NCI-H226 (cell line): ENCODE results near the gene KRTAP5-2.

ENCODE experiments used
- DNase-seq: peaks from one replicate; pipeline ENCODE4 v3.0.0-alpha.2; 2015

The KRTAP5-2 gene

GRCh38 chr11:1565904-1566247, 32.2 kb downstream of the KRTAP5-2 start:
- DNase-seq = no peak

GRCh38 chr11:1565173-1565903, 32.8 kb downstream of the KRTAP5-2 start:
- DNase-seq = no peak

DNA sequence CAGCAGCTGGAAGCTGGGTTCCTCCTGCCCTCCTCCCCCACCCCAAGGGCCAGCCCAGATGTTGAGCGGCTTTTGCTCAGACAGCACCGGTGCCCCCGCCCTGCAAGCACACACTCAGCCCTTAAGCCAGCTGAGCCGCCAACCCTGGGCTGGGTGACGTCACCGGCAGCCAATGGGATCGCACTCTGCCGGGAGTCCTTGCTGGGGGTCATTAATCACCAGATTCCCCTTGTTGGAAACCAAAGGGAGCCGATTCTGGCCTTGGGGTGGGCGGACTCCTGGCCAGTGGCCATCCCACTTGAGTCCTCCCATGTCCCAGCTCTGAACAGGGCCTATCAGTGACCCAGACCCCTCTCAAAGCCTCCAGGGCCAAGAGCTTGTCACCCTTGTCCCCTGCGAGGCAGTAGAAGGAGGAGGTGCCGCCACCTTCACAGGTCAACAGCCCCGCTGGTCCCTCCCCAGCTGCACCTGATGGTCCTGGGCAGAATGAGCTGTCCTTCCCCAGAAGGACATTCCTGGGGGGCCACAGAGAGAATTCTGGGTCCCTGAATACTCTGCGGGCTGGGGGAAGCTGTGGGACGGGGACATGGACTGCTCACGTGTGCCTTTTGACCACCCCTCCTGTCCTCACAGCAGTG, 33.4 kb downstream of the KRTAP5-2 start:
- DNase-seq = peak; percentile 85

GRCh38 chr11:1563697-1564534, 34.2 kb downstream of the KRTAP5-2 start:
- no peak for DNase-seq

DNA sequence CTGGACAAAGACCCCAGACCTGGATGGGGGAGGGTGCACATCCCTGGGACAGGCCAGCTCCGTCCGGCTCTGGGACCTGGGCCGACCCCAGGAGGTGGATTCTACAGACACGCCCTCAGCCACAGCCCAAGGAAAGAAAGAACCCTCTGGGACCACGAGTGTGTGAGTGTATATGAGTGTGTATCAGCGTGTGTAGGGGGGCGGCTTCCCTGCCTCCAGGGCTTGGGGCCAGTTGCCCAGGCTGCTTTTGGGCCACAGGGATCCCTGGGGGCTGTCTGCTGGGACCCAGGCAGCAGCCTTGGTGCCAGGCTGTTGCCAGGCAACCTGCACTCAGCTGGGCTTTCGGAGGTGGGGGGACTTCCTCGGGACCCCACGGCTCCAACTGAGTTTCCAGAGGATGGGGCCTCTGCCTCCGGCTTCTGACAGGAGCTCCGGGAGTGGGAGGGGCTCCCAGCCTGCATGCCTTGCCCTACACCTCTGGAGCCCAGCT, 34.9 kb downstream of the KRTAP5-2 start:
- DNase-seq = no peak

GRCh38 chr11:1562469-1563148, 35.5 kb downstream of the KRTAP5-2 start:
- DNase-seq = no peak

DNA sequence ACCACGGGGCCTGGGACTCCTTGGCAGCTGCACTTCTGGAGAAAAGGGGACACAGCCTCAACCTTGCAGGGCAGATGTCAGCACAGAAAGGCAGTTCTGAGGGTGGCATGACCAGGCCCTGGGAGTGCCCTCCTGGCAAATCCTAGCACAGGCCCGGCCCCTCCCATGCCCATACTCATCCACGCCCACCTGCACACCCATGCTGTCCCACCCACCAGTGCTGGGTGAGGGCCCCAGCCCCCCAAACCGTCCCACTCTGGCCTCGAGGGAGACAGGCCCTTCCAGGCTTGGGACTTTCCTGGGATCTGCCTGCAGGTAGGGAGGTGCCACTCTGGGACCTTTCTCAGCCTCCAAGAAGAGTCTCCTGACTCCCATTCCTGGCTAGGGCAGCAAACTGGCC, 36.1 kb downstream of the KRTAP5-2 start:
- DNase-seq = no peak

DNA sequence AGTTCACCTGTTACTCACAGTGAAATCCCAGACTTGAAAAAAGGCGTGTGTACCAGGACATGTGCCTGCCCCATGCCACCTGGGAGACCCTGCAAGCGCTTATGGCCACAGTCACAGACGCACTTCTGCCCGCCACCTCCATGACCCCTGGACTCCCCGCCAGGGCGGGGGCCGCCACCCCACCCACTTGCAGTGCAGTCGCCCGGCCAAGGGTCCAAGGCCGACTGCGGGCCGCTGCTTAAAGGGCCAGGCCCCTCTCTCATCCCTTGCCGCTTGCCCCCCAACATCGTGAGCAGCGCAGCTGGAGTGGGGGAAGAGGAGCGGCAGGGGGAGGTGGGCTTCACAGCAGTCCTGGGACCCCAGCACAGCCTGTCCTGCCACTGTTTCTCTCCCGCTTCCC, 36.8 kb downstream of the KRTAP5-2 start:
- no peak for DNase-seq

DNA sequence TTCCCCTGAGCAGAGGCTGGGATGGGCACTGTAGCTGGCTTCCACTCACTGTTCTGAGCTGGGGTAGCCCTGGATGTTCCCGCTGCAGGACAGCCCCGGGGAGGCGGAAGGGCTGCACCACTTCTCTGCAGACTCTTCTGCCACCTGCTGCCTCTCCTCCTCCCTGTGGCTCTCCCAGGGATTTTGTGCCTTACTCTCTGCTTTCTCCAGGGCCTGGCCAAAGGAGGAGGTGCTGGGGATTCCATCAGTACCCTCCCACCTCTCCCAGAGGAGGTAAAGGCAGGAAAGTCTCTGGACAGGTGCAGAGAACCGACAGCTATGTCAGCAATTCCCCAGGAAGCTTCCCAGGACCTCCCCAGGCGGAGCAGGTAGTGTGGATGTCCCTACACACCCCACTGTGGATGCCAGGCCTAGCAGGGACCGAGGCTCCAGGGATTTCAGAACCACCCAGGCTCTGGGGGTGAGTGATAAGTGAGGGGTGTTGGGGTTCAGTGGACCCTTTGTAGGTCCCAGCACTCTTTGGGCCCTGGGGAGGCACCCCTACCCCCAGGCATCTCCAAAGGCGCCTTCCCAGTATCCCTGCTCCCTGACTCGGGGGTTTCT, 37.3 kb downstream of the KRTAP5-2 start:
- DNase-seq = no peak

DNA sequence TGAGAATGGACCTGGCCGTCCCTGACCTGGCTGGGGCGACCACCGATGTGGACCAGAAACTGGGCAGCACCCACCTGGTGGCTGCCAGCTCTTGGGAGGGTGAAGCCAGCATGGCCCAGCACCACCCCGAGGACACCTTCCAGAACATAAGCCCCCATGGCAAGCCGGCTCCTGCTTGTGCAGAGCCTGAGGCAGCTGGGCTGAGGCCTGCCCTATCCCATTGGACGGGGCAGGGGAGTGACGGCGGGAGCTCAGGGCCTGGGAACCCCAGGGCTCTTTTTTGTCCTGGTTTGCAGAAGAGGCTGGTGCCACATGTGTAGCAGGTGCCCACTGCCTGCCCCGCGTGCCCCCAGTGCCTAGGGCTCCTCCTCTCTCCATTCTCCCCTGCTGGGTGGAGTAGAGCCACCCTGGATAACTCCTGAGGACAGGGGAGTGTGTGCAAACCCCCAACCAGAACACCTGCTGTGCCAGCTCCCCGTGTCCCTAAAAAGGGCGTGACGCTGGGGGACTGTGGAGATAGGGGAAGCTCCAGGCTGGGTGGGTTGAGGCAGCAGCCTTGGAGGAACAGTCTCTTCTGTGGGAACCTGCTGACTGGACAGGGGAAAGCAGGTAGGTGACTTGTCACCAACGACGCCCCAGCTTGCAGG, 38.0 kb downstream of the KRTAP5-2 start:
- no peak for DNase-seq

GRCh38 chr11:1559111-1559951, 38.8 kb downstream of the KRTAP5-2 start:
- DNase-seq = peak; percentile 98

DNA sequence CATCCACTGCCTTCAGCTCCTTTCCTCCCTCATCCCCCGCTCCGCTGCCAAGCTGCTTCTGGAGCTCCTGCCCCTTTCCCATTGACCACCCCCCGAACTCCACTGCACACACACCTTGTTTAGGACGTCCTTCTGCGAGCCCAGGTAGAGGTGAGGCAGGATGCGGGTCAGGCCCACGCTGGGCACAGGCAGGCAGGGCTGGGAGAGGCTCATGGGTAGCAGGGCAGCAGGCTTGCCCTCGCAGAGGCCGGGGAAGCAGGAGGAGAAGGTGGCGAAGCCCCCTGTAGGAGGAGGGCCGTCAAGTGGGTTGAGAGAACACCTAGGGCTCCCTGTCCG, 39.4 kb downstream of the KRTAP5-2 start:
- DNase-seq = no peak

DNA sequence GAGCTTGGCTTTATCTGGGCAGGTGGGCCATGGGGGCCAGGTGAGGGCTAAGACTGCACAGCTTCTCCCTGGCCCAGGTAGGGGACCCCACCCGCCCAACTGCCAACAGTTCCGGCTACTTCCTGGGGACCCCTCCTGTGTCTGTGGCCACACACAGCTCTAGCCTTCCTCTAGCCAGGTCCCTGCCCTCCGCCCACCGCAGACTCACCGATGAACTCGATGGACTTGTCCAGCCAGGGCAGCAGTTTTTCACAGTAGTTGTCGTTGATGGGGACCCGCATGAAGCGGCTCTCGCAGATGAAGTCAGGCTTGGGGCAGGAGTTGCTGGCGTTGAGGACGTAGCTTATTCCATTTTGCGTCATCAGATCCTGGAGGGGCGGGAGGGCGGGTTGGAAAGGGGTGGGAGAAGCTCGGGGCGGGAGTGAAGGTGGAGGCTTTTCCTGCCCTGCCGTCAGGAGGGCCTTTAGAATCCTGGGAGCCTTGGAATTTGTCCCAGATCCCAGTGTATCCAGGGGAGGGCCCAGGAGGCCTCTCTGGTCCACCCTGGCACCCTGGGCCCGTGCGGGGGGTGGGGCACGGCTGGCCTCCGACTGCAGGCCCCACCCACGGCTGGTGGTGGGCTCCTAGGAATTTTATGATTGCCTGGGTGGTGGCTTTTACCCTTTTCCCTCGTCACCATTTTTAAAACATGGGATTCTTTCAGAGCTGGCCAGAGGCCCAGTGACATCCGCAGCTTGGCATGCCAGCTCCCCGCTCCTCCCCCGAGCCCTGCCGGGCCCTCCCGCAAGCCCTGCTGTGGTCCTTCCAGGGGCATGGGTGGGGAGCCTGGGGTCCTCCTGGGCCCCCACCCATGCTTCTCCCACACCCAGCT, 40.0 kb downstream of the KRTAP5-2 start:
- peak; percentile 94 for DNase-seq

DNA sequence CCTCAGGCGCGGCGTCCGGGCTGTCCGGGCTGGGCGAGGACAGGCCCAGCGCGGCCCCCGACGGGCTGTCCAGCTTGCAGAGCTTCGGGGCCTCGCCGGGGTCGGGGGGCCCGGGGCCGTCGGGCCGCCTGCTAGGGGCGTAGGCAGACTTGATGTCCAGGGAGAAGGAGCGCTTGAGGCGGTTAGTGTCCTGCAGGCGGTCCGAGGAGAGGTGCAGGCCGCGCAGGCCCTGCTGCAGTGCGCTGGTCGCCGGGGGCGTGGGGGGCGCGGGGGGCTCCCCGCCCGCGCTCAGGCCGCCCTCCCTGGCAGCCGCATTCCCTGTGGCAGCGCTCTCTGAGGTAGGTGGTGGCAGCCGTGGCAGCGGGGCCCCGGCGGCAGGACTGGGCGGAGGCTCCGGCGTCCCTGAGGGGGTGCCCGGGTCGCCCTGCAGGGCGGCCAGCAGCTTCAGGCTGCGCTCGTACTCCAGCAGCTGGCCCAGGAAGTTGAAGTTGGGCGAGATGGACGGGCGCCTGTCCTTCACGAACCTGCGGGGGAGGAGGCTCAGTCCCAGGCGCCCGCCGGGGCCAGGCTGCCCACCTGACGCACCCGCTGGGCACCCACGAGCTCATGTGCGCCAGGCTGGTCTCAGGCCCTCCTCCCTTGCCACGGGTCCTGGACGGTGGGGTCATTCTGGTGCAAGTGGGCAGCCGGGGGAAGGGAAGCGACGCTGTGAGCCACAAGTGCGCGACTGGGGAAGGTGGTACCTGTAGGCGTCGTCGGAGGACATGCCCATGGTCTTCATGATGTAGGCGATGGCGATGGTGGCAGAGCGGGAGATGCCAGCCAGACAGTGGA, 40.8 kb downstream of the KRTAP5-2 start:
- no peak for DNase-seq

DNA sequence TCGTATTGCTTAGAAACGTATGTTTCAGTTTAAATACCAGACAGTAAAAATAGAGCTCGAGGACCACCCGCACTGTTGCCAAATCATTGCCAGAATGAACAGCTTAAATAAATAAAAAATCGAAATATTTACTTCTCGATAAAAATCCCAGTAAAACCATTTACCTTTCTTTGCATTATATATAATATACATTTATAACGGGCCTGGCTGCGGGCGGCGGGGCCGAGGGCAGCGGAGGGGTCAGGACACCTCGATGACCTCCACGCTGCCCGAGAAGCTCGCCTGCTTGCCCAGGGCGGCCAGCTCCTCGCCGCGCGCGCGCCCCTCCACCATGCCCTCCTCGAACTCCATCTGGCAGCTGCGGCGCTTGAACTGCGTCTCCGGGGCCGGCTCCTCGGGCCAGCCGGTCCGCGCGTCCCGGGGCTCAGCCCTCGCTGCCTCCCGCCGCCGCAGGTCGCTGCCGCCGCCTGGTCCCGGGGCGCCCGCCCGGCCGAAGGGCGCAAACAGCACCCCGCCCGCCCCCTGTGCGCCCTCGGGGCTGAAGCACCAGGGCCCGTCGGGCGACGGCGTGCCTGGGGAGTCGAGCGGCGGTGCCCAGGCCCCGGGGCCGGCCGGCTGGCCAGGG, 41.7 kb downstream of the KRTAP5-2 start:
- no peak for DNase-seq

DNA sequence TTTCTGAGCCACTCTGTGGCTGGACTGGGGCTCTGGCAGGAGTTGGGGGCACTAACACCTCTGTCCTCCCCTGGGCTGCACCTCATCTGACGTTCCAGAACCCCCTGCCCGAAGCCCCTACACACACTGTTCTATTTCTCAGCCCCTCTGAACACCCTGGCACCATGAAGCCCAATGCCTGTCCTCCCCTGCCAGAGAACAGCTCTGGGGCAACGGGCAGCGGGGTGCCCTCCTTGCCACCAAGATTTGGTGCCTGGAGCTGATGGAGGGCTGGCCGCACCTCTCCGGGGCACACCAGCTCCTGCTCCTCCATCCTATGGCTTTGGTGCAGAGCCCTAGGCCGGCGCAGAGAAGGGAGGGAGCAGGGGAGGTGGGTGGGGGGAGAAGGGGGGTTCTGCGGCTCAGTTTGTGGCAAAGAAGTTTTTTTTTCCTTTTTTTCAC, 42.4 kb downstream of the KRTAP5-2 start:
- no peak for DNase-seq

- no peak for DNase-seq
Observed at GRCh38 chr11:1554981-1555712, 42.9 kb downstream of the KRTAP5-2 start.
